ENCODE results near the gene PTPRN2. TPM values are rescaled to one million over a fixed set of nuclear protein-coding genes. Genes with fewer than 3 reads are reported as not detected.

PTPRN2 gene
- total RNA-seq, 1 experiment from 2014 or later, result 2.1 TPM

- Histone ChIP-seq H3K4me1 (ENCODE audit: control insufficient read depth in 1 of 2, insufficient read depth in 2 of 2, low read length in 2 of 2) (peaks cover 0 to 10% of the 10 kb centered on the region in 2 experiments; a peak in 2 of 4 replicates), H3K36me3 (ENCODE audit: control insufficient read depth in 1 of 2, insufficient read depth in 2 of 2, low read length in 2 of 2) (no peaks in the 10 kb centered on the region), H4K20me1 (ENCODE audit: insufficient read depth) (no peaks in the 10 kb centered on the region), H3K9me2 (ENCODE audit: insufficient read depth) (no peaks in the 10 kb centered on the region), H3K9ac (ENCODE audit: low read length) (no peak overlapping the region), H3K27ac (ENCODE audit: low read depth, low read length) (no peak overlapping the region), H3K79me2 (ENCODE audit: insufficient read depth, low read length) (no peaks in the 10 kb centered on the region), H2AFZ (ENCODE audit: low read depth, low read length, poor library complexity, severe bottlenecking) (no peak overlapping the region), H3K9me3 (ENCODE audit: control insufficient read depth in 1 of 2, insufficient read depth in 1 of 2, low read depth in 1 of 2, low read length in 2 of 2) (peaks cover 0 to 12% of the 10 kb centered on the region in 2 experiments; a peak in 1 of 4 replicates), H3K4me3 (replicated peaks in 1 of 2; ENCODE audit: low read depth in 1 of 2, low read length in 2 of 2) (no peak overlapping the region), H3K4me2 (ENCODE audit: low read length) (no peak overlapping the region), H3K27me3 (ENCODE audit: insufficient read depth, low read length) (no peaks in the 10 kb centered on the region)
- DNase-seq (ENCODE audit: low read depth, low spot score), result no peak
- ATAC-seq, result no peak
- ChIA-PET RAD21 (ENCODE audit: low non-redundant PET in 1 of 2, low total read pairs in 2 of 2, uncharacterized antibody in 2 of 2, unreplicated experiment in 2 of 2) (no interaction called here), POLR2A (no interaction called here), CTCF (no interaction called here)
- TF ChIP-seq ZBTB33 (IDR thresholded peaks at IDR 0.05; ENCODE audit: extremely low read depth, insufficient replicate concordance, low read length) (no peak), SRF (IDR thresholded peaks at IDR 0.05; ENCODE audit: low read depth) (no peak), CEBPB (IDR thresholded peaks at IDR 0.05; ENCODE audit: low read depth) (no peak), FOSL1 (IDR thresholded peaks at IDR 0.05; ENCODE audit: low read depth) (no peak), MAX (IDR thresholded peaks at IDR 0.05) (no peak), ELF1 (IDR thresholded peaks at IDR 0.05; ENCODE audit: borderline replicate concordance, low read depth) (no peak), CTCF (IDR thresholded peaks at IDR 0.05 in 2 of 3, conservative IDR thresholded peaks at IDR 0.05 in 1 of 3; ENCODE audit: borderline replicate concordance in 1 of 3, insufficient read depth in 1 of 3, low read depth in 2 of 3, low read length in 2 of 3) (no peak), EGR1 (IDR thresholded peaks at IDR 0.05; ENCODE audit: low read depth) (no peak), ZFX (IDR thresholded peaks at IDR 0.05) (no peak), JUND (IDR thresholded peaks at IDR 0.05) (no peak), RAD21 (IDR thresholded peaks at IDR 0.05; ENCODE audit: low read depth) (no peak)
- no TSS peak for BruUV-seq (replicated peaks)
- intact Hi-C loops (cut with micrococcal nuclease), result no loop called here
Measured at GRCh38 chr7:157841773-157842370, 745.8 kb downstream of the PTPRN2 start.
